ENCODE data around the gene ZNF471. TPM values are rescaled to one million over a fixed set of nuclear protein-coding genes. Genes with fewer than 3 reads are reported as not detected.

The ZNF471 gene
- total RNA-seq, 2 experiments from 2014 or later, result not detected

DNA sequence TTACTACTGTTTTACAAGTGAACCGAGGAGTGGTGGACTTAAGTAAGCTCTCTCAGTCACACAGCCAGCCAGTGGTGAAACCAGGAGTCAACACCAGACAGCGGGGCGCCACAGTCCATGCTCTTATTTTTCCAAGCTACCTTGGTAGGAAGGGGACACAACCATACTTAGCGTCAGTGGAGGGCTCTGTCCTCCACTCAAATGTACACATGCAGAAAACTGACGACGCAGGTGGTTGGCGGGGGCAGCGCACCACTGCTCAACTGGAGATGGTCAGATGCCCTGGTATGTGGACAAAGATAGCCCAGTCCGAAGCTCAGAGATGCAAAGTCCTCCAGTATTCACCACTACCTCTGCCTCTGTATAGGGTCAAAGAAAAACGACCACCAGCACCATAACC lies 31.6 kb upstream of the ZNF471 start:
- intact Hi-C loops (cut with micrococcal nuclease; ENCODE audit: unreplicated experiment), result no loop called here
- Histone ChIP-seq H3K4me3 (ENCODE audit: low read depth, low read length, poor library complexity, severe bottlenecking) (no peak overlapping the region), H3K4me2 (ENCODE audit: low read length) (no peak overlapping the region), H3K9me2 (ENCODE audit: insufficient read depth, low read length) (no peaks in the 10 kb centered on the region), H3K4me1 (ENCODE audit: insufficient read depth, low read length, poor library complexity, severe bottlenecking) (no peaks in the 10 kb centered on the region), H3K27ac (ENCODE audit: low read depth, low read length, poor library complexity, severe bottlenecking) (no peak overlapping the region), H3K36me3 (ENCODE audit: insufficient read depth, low read length) (no peaks in the 10 kb centered on the region), H4K20me1 (ENCODE audit: insufficient read depth, low read length) (no peaks in the 10 kb centered on the region), H3K9me3 (ENCODE audit: low read length) (no peaks in the 10 kb centered on the region), H2AFZ (ENCODE audit: low read length) (no peak overlapping the region), H3K79me2 (ENCODE audit: insufficient read depth, low read depth, low read length) (no peaks in the 10 kb centered on the region)
- ChIA-PET CTCF (ENCODE audit: unreplicated experiment) (no interaction called here), POLR2A (no interaction called here)
- BruUV-seq (replicated peaks), result no TSS peak
- no peak for DNase-seq (ENCODE audit: low spot score)
- TF ChIP-seq, protein P1, sequence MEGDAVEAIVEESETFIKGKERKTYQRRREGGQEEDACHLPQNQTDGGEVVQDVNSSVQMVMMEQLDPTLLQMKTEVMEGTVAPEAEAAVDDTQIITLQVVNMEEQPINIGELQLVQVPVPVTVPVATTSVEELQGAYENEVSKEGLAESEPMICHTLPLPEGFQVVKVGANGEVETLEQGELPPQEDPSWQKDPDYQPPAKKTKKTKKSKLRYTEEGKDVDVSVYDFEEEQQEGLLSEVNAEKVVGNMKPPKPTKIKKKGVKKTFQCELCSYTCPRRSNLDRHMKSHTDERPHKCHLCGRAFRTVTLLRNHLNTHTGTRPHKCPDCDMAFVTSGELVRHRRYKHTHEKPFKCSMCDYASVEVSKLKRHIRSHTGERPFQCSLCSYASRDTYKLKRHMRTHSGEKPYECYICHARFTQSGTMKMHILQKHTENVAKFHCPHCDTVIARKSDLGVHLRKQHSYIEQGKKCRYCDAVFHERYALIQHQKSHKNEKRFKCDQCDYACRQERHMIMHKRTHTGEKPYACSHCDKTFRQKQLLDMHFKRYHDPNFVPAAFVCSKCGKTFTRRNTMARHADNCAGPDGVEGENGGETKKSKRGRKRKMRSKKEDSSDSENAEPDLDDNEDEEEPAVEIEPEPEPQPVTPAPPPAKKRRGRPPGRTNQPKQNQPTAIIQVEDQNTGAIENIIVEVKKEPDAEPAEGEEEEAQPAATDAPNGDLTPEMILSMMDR (conservative IDR thresholded peaks at IDR 0.05; ENCODE audit: low read length), result no peak
- TF ChIP-seq EZH2phosphoT487 (IDR thresholded peaks at IDR 0.05; ENCODE audit: borderline replicate concordance, low read depth, low read length), result no peak

DNA sequence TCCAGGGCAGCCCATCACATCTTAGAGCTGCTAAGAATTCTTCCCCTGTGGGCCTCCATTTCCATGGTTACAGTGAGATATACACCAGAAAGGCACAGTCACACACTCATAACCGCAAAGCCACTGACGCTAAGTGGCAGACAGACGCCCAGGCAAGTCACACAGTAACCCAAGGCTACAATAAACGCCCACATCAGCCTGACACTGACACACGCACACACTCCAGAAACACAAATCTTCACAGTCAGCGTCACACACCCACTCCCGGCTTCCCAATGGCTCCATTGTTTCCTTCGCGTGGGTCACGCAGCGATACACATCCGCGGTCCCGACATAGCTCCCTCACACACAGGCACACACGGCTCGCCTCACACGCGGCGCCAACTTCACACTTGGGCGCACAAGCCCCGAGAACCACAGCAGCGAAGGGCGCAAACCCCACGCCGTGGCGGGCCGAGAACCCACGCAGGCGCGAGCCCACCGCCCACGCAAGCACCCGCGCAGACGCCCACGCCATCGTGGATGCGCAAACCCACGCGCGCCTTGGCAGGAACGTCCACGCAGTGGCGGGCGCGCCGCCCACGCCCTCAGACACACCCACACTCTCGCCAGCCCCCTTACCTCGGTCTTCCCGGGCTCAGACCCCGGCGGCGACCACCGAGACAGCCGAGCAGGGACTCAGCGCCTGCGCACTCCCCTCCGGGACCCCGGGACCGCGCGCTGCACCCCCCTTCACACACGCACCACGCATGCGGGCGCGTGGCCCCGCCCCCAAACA lies 30.8 kb upstream of the ZNF471 start, which contains the start of gene ZNF667:
Gene ZNF667 (minus strand): TSS at position 695 of the 778 bp plus-strand sequence. CDS start 14,975 bp downstream, outside the sequence.
- intact Hi-C loops (cut with micrococcal nuclease; ENCODE audit: unreplicated experiment), result no loop called here
- ChIA-PET CTCF (ENCODE audit: unreplicated experiment) (no interaction called here), POLR2A (no interaction called here)
- Histone ChIP-seq H3K79me2 (ENCODE audit: insufficient read depth, low read depth, low read length) (no peaks in the 10 kb centered on the region), H3K9me2 (ENCODE audit: insufficient read depth, low read length) (no peaks in the 10 kb centered on the region), H3K9me3 (ENCODE audit: low read length) (no peaks in the 10 kb centered on the region), H2AFZ (ENCODE audit: low read length) (no peak within 1 kb of the TSS), H3K27ac (ENCODE audit: low read depth, low read length, poor library complexity, severe bottlenecking) (no peak within 1 kb of the TSS), H3K4me2 (ENCODE audit: low read length) (no peak within 1 kb of the TSS), H3K4me1 (ENCODE audit: insufficient read depth, low read length, poor library complexity, severe bottlenecking) (no peaks in the 10 kb centered on the region), H4K20me1 (ENCODE audit: insufficient read depth, low read length) (no peaks in the 10 kb centered on the region), H3K4me3 (ENCODE audit: low read depth, low read length, poor library complexity, severe bottlenecking) (no peak within 1 kb of the TSS), H3K36me3 (ENCODE audit: insufficient read depth, low read length) (no peaks in the 10 kb centered on the region)
- no TSS peak for BruUV-seq (replicated peaks)
- TF ChIP-seq EZH2phosphoT487 (IDR thresholded peaks at IDR 0.05; ENCODE audit: borderline replicate concordance, low read depth, low read length), result no peak
- TF ChIP-seq, protein P1 (conservative IDR thresholded peaks at IDR 0.05; ENCODE audit: low read length), result no peak
- no peak for DNase-seq (ENCODE audit: low spot score)

Data from OCI-LY7 (cell line).